Measurements from ENCODE around the gene SLC22A5.

- TF ChIP-seq CTCF (IDR thresholded peaks at IDR 0.05) (no peak), EZH2 (IDR thresholded peaks at IDR 0.05; ENCODE audit: borderline replicate concordance, insufficient read depth, low read depth, low read length, poor library complexity, severe bottlenecking) (no peak)
Measured at GRCh38 chr5:132365213-132365612, 4.3 kb upstream of the SLC22A5 start.
